ENCODE measurements around the gene ACOXL. TPM values are rescaled to one million over a fixed set of nuclear protein-coding genes. Genes with fewer than 3 reads are reported as not detected.

Gene ACOXL
- total RNA-seq, 4 donors from 2014 or later = not detected

DNA sequence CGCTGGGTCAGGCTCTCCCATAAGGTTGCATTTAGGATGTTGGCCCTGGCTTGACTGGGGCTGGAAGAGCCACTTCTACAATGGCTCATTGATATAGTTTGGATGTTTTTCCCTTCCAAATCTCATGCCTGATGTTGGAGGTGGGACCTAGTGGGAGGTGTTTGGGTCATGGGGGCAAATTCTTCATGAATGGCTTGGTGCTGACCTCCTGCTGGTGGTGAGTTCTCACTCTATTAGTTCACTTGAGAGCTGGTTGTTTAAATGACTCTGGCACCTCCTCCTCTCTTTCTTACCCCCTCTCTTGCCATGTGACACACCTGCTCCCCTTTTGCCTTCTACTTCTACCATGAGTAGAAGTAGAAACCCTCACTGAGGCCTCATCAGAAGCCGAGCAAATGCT, 20.5 kb downstream of the ACOXL start:
- H3K27me3 ChIP-seq = no peaks in the 10 kb centered on the region
- no peak for TF ChIP-seq POLR2A (IDR thresholded peaks at IDR 0.05)
- no peaks in the 10 kb centered on the region for H3K36me3 ChIP-seq
- H3K4me1 ChIP-seq = no peaks in the 10 kb centered on the region
- no peaks in the 10 kb centered on the region for H3K9me3 ChIP-seq
- DNase-seq = no peak
- H3K4me3 ChIP-seq = no peak overlapping the region
- H3K27ac ChIP-seq = no peak overlapping the region

DNA sequence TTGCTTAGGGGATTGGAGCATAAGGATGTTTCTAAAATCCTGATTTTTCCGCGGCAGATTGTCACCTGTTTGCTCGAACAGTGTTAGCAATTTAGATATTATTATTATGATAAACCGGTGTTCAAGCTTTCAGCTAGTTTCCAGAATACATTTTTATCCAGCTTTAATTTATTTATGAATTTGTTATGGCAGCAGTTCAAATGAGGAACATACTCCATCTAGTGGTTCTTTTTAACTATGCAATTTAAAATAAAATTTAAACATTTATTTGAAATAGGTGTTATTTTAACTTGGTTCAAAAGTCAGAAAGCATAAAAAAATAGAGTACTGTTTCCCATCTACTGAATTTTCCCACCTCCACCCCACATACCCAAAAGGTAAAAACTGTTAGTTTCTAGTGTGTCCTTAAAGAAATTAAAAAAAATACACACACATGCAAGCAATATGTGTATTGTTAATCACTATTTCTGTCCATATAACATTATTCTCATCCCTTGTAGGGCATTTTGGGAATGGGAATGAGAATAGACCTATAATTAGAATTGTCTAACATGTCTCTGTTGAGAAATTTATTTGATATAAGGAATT, 23.2 kb downstream of the ACOXL start:
- Histone ChIP-seq H3K27ac (no peak overlapping the region), H3K27me3 (no peaks in the 10 kb centered on the region), H3K9me3 (no peaks in the 10 kb centered on the region), H3K36me3 (no peaks in the 10 kb centered on the region), H3K4me3 (no peak overlapping the region), H3K4me1 (no peaks in the 10 kb centered on the region)
- TF ChIP-seq, protein P1, sequence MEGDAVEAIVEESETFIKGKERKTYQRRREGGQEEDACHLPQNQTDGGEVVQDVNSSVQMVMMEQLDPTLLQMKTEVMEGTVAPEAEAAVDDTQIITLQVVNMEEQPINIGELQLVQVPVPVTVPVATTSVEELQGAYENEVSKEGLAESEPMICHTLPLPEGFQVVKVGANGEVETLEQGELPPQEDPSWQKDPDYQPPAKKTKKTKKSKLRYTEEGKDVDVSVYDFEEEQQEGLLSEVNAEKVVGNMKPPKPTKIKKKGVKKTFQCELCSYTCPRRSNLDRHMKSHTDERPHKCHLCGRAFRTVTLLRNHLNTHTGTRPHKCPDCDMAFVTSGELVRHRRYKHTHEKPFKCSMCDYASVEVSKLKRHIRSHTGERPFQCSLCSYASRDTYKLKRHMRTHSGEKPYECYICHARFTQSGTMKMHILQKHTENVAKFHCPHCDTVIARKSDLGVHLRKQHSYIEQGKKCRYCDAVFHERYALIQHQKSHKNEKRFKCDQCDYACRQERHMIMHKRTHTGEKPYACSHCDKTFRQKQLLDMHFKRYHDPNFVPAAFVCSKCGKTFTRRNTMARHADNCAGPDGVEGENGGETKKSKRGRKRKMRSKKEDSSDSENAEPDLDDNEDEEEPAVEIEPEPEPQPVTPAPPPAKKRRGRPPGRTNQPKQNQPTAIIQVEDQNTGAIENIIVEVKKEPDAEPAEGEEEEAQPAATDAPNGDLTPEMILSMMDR (IDR thresholded peaks at IDR 0.05) = peak; percentile 51 to 67 (median 54)
- no peak for TF ChIP-seq POLR2A (IDR thresholded peaks at IDR 0.05)
- DNase-seq = no peak

DNA sequence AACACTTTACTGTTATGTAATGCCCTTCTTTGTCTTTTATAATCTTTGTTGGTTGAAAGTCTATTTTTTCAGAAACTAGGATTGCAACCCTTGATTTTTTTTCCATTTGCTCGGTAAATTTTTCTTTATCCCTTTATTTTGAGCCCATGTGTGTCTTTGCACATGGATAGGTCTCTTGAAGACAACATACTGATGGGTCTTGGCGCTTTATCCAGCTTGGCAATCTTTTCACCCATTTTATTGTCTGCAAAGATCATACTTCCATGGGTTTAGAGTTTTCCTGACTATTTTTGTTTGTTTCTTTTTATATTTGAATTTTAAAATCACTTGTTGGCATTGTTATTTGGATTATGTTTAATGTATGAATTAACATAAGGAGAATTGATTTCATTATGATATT, 27.0 kb downstream of the ACOXL start:
- DNase-seq = no peak
- H3K4me1 ChIP-seq = no peaks in the 10 kb centered on the region
- TF ChIP-seq POLR2A (IDR thresholded peaks at IDR 0.05) = no peak
- TF ChIP-seq, protein P1 (IDR thresholded peaks at IDR 0.05) = no peak
- no peak overlapping the region for H3K27ac ChIP-seq
- no peaks in the 10 kb centered on the region for H3K36me3 ChIP-seq
- no peak overlapping the region for H3K4me3 ChIP-seq
- no peaks in the 10 kb centered on the region for H3K27me3 ChIP-seq
- H3K9me3 ChIP-seq = no peaks in the 10 kb centered on the region

DNA sequence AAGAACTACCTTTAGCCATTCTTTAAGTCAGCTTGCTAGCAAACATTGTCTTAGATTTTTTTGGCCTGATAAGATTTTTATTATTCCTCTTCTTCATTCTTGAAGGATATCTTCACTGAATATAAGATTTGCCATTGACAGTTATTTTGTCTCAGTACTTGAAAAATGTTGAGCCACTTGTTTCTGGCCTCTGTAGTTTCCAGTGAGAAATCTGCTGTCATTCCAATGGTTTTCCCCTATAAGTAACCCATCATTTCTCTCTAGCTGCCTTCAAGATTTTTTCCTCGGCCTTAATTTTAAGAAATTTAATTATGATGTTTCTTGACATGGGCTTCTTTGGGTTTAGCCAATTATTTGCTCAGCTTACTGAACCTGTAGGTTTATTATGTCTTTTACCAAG, 32.6 kb downstream of the ACOXL start:
- Histone ChIP-seq H3K4me3 (no peak overlapping the region), H3K4me1 (no peaks in the 10 kb centered on the region), H3K9me3 (no peaks in the 10 kb centered on the region), H3K27ac (no peak overlapping the region), H3K27me3 (no peaks in the 10 kb centered on the region), H3K36me3 (no peaks in the 10 kb centered on the region)
- DNase-seq = no peak
- TF ChIP-seq POLR2A (IDR thresholded peaks at IDR 0.05) = no peak

DNA sequence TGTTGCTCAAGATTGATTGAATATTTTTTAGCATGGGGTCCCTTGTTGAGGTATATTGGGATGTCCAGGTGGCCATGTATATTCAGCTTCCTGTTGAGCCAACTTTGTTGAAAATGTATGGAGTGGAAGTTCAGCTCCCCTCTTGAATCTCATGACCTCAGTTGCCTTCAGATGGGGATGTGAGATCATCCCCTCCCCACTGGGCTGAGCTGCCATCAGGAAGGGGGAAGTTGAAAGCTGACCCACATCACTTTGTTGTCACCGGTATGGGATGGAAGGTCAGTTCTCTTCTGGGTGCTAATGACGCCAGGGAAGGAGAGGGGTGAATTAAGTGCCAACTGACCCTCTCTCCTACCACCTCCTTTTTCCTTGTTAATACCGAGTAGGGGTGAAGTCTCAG, 33.9 kb downstream of the ACOXL start:
- DNase-seq = no peak
- TF ChIP-seq, protein P1 (IDR thresholded peaks at IDR 0.05) = no peak
- no peak for TF ChIP-seq POLR2A (IDR thresholded peaks at IDR 0.05)
- no peaks in the 10 kb centered on the region for H3K4me1 ChIP-seq

DNA sequence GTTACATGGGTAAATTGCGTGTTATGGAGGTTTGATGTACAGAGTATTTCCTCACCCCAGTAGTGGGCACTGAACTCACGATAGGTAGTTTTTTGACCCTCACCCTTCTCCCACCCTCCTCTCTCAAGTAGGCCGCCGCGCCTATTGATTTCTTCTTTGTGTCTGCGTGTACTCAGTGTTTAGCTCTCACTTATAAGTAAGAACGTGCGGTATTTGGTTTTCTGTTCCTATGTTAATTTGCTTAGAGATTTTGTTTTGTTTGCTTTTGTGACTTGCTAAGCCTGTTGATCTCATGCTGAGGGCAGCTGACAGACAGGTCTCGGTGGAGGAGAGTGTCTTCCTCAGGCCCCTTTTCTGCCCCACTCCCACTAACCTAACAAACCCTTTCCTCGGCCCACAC, 36.2 kb downstream of the ACOXL start:
- Histone ChIP-seq H3K4me1 (no peaks in the 10 kb centered on the region), H3K9me3 (no peaks in the 10 kb centered on the region), H3K36me3 (no peaks in the 10 kb centered on the region), H3K27ac (no peak overlapping the region), H3K27me3 (no peaks in the 10 kb centered on the region), H3K4me3 (no peak overlapping the region)
- TF ChIP-seq POLR2A (IDR thresholded peaks at IDR 0.05) = no peak
- TF ChIP-seq, protein P1 (IDR thresholded peaks at IDR 0.05) = no peak
- DNase-seq = no peak

More for the DNA sequence above, 33.9 kb downstream of the ACOXL start:
- Histone ChIP-seq H3K36me3 (no peaks in the 10 kb centered on the region), H3K27me3 (no peaks in the 10 kb centered on the region), H3K27ac (no peak overlapping the region), H3K9me3 (no peaks in the 10 kb centered on the region), H3K4me3 (no peak overlapping the region)

DNA sequence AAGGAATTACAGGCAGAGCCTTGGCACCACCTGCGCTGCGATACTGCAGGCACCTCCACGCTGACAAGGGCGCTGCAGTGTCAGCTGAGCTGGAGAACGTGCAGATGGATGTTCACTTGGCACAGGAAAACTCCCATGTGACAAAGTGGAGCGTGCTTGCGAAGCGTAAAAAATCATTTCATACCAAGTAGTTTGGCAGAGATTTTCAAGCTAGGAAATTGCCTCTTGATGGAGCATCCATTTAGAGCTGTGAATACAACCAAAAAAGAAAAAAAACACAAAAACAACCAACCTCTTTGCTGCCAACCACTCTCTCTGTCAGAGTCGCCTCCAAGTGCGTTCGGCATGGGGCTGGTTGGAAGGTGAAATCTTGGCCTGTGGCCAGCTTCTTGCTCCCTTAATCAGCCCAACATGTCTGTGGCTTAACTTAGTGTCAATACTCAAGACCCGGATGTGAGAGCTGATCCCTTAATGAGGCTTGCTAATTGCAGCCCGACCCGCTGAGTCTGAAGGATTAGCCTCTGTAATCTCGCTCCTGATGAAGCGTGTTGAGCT, 38.1 kb downstream of the ACOXL start:
- H3K4me3 ChIP-seq = no peak overlapping the region

More for the DNA sequence above, 38.1 kb downstream of the ACOXL start:
- no peaks in the 10 kb centered on the region for H3K36me3 ChIP-seq
- H3K4me1 ChIP-seq = no peaks in the 10 kb centered on the region
- no peaks in the 10 kb centered on the region for H3K27me3 ChIP-seq
- TF ChIP-seq, protein P1 (IDR thresholded peaks at IDR 0.05) = no peak
- TF ChIP-seq POLR2A (IDR thresholded peaks at IDR 0.05) = no peak
- DNase-seq = no peak
- H3K9me3 ChIP-seq = no peaks in the 10 kb centered on the region
- no peak overlapping the region for H3K27ac ChIP-seq
